GM12878 (cell line): ENCODE results near the gene MAST4. TPM values are rescaled to one million over a fixed set of nuclear protein-coding genes. Genes with fewer than 3 reads are reported as not detected.

Experiments used
- ATAC-seq: fragments of 200-7000 bp; cut with Tn5 transposase; 3 replicates; pipeline ENCODE4 v1.9.1; 2020; ENCODE audit warnings: mild to moderate bottlenecking, moderate library complexity
- BruUV-seq: library from RNA; stranded (reverse); fragments of 400-500 nt; replicated peaks from 2 replicates; lab custom pipeline; 2021; lab: Mats Ljungman, UMichigan
- CTCF ChIA-PET: fragments of 300-600 bp; sonication (Branson Sonifier 250); formaldehyde crosslinking; extraction: SDS; loops from one replicate; lab custom pipeline; 2021; ENCODE audit warnings: inconsistent platforms; lab: Yijun Ruan, JAX
- POLR2A ChIA-PET: fragments of 350-600 bp; formaldehyde crosslinking; extraction: SDS; loops from one replicate; lab custom pipeline; 2021; ENCODE audit warnings: inconsistent platforms; lab: Charles Lee
- RAD21 ChIA-PET: fragments of 300-600 bp; sonication (Branson Sonifier 250); formaldehyde crosslinking; loops from one replicate; lab custom pipeline; 2023; ENCODE audit warnings: antibody characterized with exemption; ENCODE audit not compliant: unreplicated experiment; lab: Charles Lee
- SMC1A ChIA-PET: fragments of 300-600 bp; sonication (Branson Sonifier 250); formaldehyde crosslinking; loops from one replicate; lab custom pipeline; 2023; ENCODE audit not compliant: unreplicated experiment, uncharacterized antibody; lab: Charles Lee
- DNase-seq: peaks from one replicate; pipeline ENCODE4 v3.0.0-alpha.2; 2011; ENCODE audit warnings: low read depth, low spot score
- FAIRE-seq: peaks from 3 replicates; lab custom pipeline; 2011; peaks lifted over from hg19 to GRCh38; lab: Jason Lieb, UNC
- H2AFZ ChIP-seq: 2 replicates; pipeline ENCODE4 v1.6.0; 2011; ENCODE audit warnings: low read depth, low read length, control low read depth; ENCODE audit not compliant: control insufficient read depth
- H3K27ac ChIP-seq: 2 replicates; pipeline ENCODE4 v1.5.1; 2011; ENCODE audit warnings: control low read depth; ENCODE audit not compliant: control insufficient read depth, insufficient read depth
- H3K27me3 ChIP-seq, 2 experiments: replicated peaks in 1 of 2; 2 replicates each; pipeline versions ENCODE4 v1.6.0 to v1.6.1; 2011; ENCODE audit warnings: low read length in 1 of 2; ENCODE audit not compliant: control insufficient read depth in 2 of 2, insufficient read depth in 2 of 2
- H3K36me3 ChIP-seq, 2 experiments: 2 replicates each; pipeline ENCODE4 v1.5.1; 2011; ENCODE audit warnings: low read length in 1 of 2; ENCODE audit not compliant: control insufficient read depth in 2 of 2, insufficient read depth in 2 of 2
- H3K4me1 ChIP-seq: 2 replicates; pipeline ENCODE4 v1.6.1; 2011; ENCODE audit warnings: mild to moderate bottlenecking, low read length, moderate library complexity, mixed read lengths; ENCODE audit not compliant: control insufficient read depth, insufficient read depth
- H3K4me2 ChIP-seq: 2 replicates; pipeline ENCODE4 v1.6.0; 2011; ENCODE audit warnings: control low read depth; ENCODE audit not compliant: control insufficient read depth, insufficient read depth
- H3K4me3 ChIP-seq: fragments of 200-600 bp; sonication (generic); 2 replicates; pipeline ENCODE4 v1.5.1; 2016
- H3K79me2 ChIP-seq: 2 replicates; pipeline ENCODE4 v1.6.0; 2011; ENCODE audit warnings: low read length; ENCODE audit not compliant: control insufficient read depth, insufficient read depth
- H3K9ac ChIP-seq: 2 replicates; pipeline ENCODE4 v1.8.0; 2011; ENCODE audit warnings: low read length, control low read depth, mixed read lengths; ENCODE audit not compliant: control insufficient read depth, insufficient read depth
- H3K9me3 ChIP-seq: replicated peaks from 3 replicates; pipeline ENCODE4 v1.5.1; 2011; ENCODE audit warnings: mild to moderate bottlenecking, low read length; ENCODE audit not compliant: control insufficient read depth, insufficient read depth
- H4K20me1 ChIP-seq: 2 replicates; pipeline ENCODE4 v1.6.0; 2011; ENCODE audit not compliant: control insufficient read depth, insufficient read depth
- ASH2L ChIP-seq: fragments of 300-600, 200-600 bp; sonication (generic); IDR thresholded peaks from 2 replicates; pipeline ENCODE4 v1.6.1; 2017; ENCODE audit warnings: low read depth, mild to moderate bottlenecking, borderline replicate concordance
- BRCA1 ChIP-seq: IDR thresholded peaks from 2 replicates; pipeline ENCODE4 v1.6.1; 2011; ENCODE audit warnings: low read depth, low read length, improper control_type of control experiment
- CREB1 ChIP-seq: IDR thresholded peaks from 2 replicates; pipeline ENCODE4 v1.6.1; 2012; ENCODE audit warnings: low read depth, mild to moderate bottlenecking, inconsistent platforms
- GATAD2B ChIP-seq: fragments of 450-650 bp; conservative IDR thresholded peaks from 2 replicates; pipeline ENCODE4 v1.6.1; 2017; ENCODE audit warnings: low read depth, mild to moderate bottlenecking, moderate library complexity
- HDAC6 ChIP-seq: fragments of 200-600 bp; sonication (generic); IDR thresholded peaks from one replicate; pipeline ENCODE4 v1.8.0; 2017; ENCODE audit warnings: antibody characterized with exemption; ENCODE audit not compliant: unreplicated experiment
- MYB ChIP-seq: fragments of 150-350 bp; IDR thresholded peaks from 2 replicates; pipeline ENCODE4 v1.6.1; 2014; ENCODE audit warnings: mild to moderate bottlenecking, low read depth, low read length, borderline replicate concordance
- NRF1 ChIP-seq: conservative IDR thresholded peaks from 2 replicates; pipeline ENCODE4 v1.6.1; 2011; ENCODE audit warnings: mild to moderate bottlenecking, low read depth, low read length, improper control_type of control experiment
- RAD51 ChIP-seq: fragments of 450-650 bp; IDR thresholded peaks from 2 replicates; pipeline ENCODE4 v1.6.1; 2016; ENCODE audit warnings: moderate library complexity, mild to moderate bottlenecking, inconsistent platforms
- RB1 ChIP-seq: fragments of 450-650 bp; formaldehyde crosslinking; IDR thresholded peaks from 2 replicates; pipeline ENCODE4 v1.6.1; 2017; ENCODE audit warnings: mild to moderate bottlenecking, borderline replicate concordance
- TARDBP ChIP-seq: IDR thresholded peaks from 2 replicates; pipeline ENCODE4 v1.6.1; 2016; ENCODE audit warnings: borderline replicate concordance
- ZBED1 ChIP-seq: IDR thresholded peaks from 2 replicates; pipeline ENCODE4 v1.6.1; 2016; ENCODE audit warnings: borderline replicate concordance
- whole genome bisulfite sequencing: methylation state at CpG from one replicate; pipeline ENCODE4 v1.1.6; 2016; ENCODE audit warnings: low lambda C conversion rate; ENCODE audit not compliant: insufficient replicate concordance, insufficient coverage; ENCODE audit errors: missing lambda C conversion rate; 5-methylcytosine and 5-hydroxymethylcytosine counted together
- in situ Hi-C: fragments of 300-500 bp; cut with MboI; formaldehyde crosslinking; loops from 9 replicates; pipeline ENCODE4 v1.14.3; 2018; ENCODE audit warnings: mixed read lengths
- intact Hi-C: fragments of 100-400 bp; cut with micrococcal nuclease; formaldehyde crosslinking; loops from one replicate; pipeline ENCODE4 v1.14.2; 2022; ENCODE audit not compliant: unreplicated experiment
- polyA plus RNA-seq, 11 experiments: library from polyadenylated mRNA; depleted of rRNA in 4 of 11; unstranded in 6 of 11; stranded (reverse) in 5 of 11; fragments of >200 nt; fragmentation: Nextera tagmentation in 4 of 11; fragmentation: Illumina TruSeq in 1 of 11; extraction: Ambion mirVana in 4 of 11; extraction: Trizol in 1 of 11; gene quantifications; 1 replicate in 1 of 11; 2 replicates in 10 of 11; pipeline versions ENCODE4 v1.2.1 to v1.2.3, GENCODE V29; 2011 to 2016; ENCODE audit warnings: inconsistent platforms in 2 of 11, missing spikeins in 2 of 11, low read depth in 1 of 11
- total RNA-seq, 4 experiments: library from RNA; depleted of rRNA in 3 of 4; stranded (reverse); fragments of >200 nt in 3 of 4; fragmentation: Illumina TruSeq in 1 of 4; extraction: Trizol in 1 of 4; gene quantifications; 2 replicates each; pipeline versions ENCODE4 v1.2.1 to v1.2.3, GENCODE V29; 2013 to 2021
- TF ChIP-seq, protein P1 (sequence below): fragments of 450-650 bp; IDR thresholded peaks from 2 replicates; pipeline ENCODE4 v1.6.1; 2017; ENCODE audit warnings: borderline replicate concordance
- TF ChIP-seq, protein P2 (sequence below): fragments of 450-650 bp; IDR thresholded peaks from 2 replicates; pipeline ENCODE4 v1.6.1; 2016; ENCODE audit warnings: mild to moderate bottlenecking
- TF ChIP-seq, protein P3 (sequence below): IDR thresholded peaks from 2 replicates; pipeline ENCODE4 v1.6.1; 2011; ENCODE audit warnings: low read depth, low read length, improper control_type of control experiment, borderline replicate concordance
- TF ChIP-seq, protein P4 (sequence below): fragments of 450-650 bp; IDR thresholded peaks from 2 replicates; pipeline ENCODE4 v1.6.1; 2018; ENCODE audit warnings: mild to moderate bottlenecking, low read depth, moderate library complexity; ENCODE audit not compliant: partially characterized antibody
- TF ChIP-seq, protein P5 (sequence below): fragments of 450-650 bp; IDR thresholded peaks from 2 replicates; pipeline ENCODE4 v1.6.1; 2016; ENCODE audit warnings: mild to moderate bottlenecking

Gene MAST4
- total and polyA plus RNA-seq, 10 of the 15 experiments (the other 5 are each of a cell fraction or from before 2014, with no cell fraction given), result 0.02 to 1.6 (median 0.29) TPM; not detected in 1

DNA sequence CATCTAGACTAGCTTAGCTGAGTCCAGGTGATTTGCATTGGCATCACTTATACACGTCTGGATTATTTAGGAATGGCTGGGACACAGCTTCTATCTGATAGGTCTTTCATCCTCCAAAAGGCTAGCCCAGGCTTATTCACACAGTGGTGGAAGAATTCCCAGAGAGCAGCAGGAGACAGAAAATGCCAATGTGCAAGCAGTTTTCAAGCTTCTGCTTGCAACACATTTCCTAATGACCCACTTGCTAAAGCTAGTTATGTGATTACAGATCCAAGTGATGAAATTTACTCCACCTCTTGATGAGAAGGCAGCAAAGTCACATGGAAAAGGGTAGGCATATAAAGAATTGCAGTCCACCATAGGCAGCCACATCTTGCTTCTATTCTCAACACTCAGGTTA lies 44.2 kb upstream of the MAST4 start (continued):
- TF ChIP-seq, protein P1, sequence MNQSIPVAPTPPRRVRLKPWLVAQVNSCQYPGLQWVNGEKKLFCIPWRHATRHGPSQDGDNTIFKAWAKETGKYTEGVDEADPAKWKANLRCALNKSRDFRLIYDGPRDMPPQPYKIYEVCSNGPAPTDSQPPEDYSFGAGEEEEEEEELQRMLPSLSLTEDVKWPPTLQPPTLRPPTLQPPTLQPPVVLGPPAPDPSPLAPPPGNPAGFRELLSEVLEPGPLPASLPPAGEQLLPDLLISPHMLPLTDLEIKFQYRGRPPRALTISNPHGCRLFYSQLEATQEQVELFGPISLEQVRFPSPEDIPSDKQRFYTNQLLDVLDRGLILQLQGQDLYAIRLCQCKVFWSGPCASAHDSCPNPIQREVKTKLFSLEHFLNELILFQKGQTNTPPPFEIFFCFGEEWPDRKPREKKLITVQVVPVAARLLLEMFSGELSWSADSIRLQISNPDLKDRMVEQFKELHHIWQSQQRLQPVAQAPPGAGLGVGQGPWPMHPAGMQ, result no peak
- TF ChIP-seq GATAD2B, result no peak
- TF ChIP-seq, protein P2, sequence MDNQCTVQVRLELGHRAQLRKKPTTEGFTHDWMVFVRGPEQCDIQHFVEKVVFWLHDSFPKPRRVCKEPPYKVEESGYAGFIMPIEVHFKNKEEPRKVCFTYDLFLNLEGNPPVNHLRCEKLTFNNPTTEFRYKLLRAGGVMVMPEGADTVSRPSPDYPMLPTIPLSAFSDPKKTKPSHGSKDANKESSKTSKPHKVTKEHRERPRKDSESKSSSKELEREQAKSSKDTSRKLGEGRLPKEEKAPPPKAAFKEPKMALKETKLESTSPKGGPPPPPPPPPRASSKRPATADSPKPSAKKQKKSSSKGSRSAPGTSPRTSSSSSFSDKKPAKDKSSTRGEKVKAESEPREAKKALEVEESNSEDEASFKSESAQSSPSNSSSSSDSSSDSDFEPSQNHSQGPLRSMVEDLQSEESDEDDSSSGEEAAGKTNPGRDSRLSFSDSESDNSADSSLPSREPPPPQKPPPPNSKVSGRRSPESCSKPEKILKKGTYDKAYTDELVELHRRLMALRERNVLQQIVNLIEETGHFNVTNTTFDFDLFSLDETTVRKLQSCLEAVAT, result no peak
- no peak for TF ChIP-seq HDAC6

DNA sequence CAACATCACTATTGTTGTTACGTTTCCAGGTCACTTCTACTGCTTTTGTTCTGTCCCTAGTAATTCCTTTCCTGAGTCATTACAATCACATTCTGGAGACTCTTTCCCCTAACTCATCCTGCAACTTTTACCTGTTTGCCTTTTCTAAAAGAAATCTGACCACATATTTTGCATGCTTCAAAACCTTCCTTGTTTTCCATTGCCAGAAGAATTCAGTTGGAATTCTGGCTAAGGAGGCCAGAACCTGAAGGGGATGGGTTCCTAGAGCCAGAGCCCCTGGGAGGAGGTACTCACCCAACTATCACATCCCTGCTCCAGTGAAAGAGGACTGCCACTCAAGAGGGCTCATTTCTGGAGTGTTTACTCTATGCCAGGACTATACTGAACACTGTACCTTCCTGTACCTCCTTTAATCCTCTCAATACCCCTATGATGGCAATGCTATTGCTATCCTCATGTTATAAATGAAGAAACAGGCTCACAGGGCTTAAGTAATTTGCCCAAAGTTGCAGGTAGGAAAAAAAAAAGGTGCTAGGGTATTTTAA lies 42.8 kb upstream of the MAST4 start:
- H3K9ac ChIP-seq, result no peak overlapping the region
- no peak overlapping the region for H2AFZ ChIP-seq
- TF ChIP-seq TARDBP, result no peak
- no peak for TF ChIP-seq ZBED1
- no peak for TF ChIP-seq RB1
- TF ChIP-seq RAD51, result no peak
- TF ChIP-seq, protein P3, sequence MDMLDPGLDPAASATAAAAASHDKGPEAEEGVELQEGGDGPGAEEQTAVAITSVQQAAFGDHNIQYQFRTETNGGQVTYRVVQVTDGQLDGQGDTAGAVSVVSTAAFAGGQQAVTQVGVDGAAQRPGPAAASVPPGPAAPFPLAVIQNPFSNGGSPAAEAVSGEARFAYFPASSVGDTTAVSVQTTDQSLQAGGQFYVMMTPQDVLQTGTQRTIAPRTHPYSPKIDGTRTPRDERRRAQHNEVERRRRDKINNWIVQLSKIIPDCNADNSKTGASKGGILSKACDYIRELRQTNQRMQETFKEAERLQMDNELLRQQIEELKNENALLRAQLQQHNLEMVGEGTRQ, result no peak
- no peak for TF ChIP-seq CREB1
- no peak for TF ChIP-seq NRF1
- TF ChIP-seq, protein P4, sequence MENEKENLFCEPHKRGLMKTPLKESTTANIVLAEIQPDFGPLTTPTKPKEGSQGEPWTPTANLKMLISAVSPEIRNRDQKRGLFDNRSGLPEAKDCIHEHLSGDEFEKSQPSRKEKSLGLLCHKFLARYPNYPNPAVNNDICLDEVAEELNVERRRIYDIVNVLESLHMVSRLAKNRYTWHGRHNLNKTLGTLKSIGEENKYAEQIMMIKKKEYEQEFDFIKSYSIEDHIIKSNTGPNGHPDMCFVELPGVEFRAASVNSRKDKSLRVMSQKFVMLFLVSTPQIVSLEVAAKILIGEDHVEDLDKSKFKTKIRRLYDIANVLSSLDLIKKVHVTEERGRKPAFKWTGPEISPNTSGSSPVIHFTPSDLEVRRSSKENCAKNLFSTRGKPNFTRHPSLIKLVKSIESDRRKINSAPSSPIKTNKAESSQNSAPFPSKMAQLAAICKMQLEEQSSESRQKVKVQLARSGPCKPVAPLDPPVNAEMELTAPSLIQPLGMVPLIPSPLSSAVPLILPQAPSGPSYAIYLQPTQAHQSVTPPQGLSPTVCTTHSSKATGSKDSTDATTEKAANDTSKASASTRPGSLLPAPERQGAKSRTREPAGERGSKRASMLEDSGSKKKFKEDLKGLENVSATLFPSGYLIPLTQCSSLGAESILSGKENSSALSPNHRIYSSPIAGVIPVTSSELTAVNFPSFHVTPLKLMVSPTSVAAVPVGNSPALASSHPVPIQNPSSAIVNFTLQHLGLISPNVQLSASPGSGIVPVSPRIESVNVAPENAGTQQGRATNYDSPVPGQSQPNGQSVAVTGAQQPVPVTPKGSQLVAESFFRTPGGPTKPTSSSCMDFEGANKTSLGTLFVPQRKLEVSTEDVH, result no peak
- no peak for TF ChIP-seq ASH2L
- no peak for TF ChIP-seq BRCA1
- TF ChIP-seq, protein P5, sequence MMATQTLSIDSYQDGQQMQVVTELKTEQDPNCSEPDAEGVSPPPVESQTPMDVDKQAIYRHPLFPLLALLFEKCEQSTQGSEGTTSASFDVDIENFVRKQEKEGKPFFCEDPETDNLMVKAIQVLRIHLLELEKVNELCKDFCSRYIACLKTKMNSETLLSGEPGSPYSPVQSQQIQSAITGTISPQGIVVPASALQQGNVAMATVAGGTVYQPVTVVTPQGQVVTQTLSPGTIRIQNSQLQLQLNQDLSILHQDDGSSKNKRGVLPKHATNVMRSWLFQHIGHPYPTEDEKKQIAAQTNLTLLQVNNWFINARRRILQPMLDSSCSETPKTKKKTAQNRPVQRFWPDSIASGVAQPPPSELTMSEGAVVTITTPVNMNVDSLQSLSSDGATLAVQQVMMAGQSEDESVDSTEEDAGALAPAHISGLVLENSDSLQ, result no peak
- TF ChIP-seq MYB, result no peak

More for the DNA sequence above, 42.8 kb upstream of the MAST4 start:
- ChIA-PET RAD21 (no interaction called here), CTCF (no interaction called here), SMC1A (no interaction called here), POLR2A (no interaction called here)
- no peaks in the 10 kb centered on the region for H3K27me3 ChIP-seq
- DNase-seq (no peak), FAIRE-seq (no peak), ATAC-seq (peak; percentile 28; the same call in 1 of the 3 replicates)
- no TSS peak for BruUV-seq
- in situ Hi-C loops, result no loop called here
- 38% methylated on average over 1 of the region's 1 CpG for WGBS
- H3K36me3 ChIP-seq, result no peaks in the 10 kb centered on the region
- H3K4me3 ChIP-seq, result no peak overlapping the region
- peaks cover 14% of the 10 kb centered on the region for H3K4me1 ChIP-seq
- no peaks in the 10 kb centered on the region; the same call in none of the 3 replicates for H3K9me3 ChIP-seq
- H3K79me2 ChIP-seq, result no peaks in the 10 kb centered on the region
- H3K4me2 ChIP-seq, result no peak overlapping the region
- no peaks in the 10 kb centered on the region for H4K20me1 ChIP-seq
- intact Hi-C loops, result no loop called here
- H3K27ac ChIP-seq, result no peak overlapping the region
